Cerebellar cortex (tissue), 1 donor: Measurements from ENCODE around the gene WDR59.
"Not testable (repeated sequence)": the region's sequence is repeated elsewhere in the genome, so short reads cannot be mapped to it uniquely, and the experiment has no call there.

ENCODE experiments used
- DNase-seq: peaks from one replicate; pipeline ENCODE4 v3.0.0-alpha.2; 2015; ENCODE audit warnings: low spot score

Gene WDR59

DNA sequence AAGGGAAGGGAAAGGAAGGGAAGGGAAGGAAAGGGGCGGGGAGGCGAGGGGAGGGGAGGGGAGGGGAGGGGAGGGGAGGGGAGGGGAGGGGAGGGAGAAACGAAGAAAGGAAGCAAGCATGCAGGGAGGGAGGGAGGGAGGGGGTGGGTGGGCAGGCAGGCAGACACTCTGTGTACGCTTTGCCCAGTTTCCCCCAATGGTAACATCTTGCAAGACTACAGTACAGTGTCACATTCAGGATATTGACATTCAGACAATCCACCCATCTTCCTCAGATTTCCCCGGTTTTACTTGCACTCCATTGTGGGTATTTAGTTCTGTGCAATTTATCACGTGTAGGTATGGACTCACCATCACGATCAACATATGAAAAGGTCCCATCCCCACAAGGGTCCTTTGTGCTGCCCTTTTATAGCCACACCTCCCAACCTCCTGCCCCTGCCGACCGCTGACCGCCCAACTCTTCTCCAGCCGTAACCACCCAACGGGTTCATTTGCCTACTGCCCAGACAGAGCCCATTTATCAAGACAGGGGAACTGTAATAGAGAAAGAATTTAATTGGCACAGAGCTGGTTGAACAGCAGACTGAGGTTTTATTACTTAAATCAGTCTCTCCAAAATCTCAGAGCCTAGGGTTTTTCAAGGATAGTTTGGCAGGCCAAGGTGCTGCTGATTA is 118.9 kb downstream of the WDR59 start:
- DNase-seq, result no peak

DNA sequence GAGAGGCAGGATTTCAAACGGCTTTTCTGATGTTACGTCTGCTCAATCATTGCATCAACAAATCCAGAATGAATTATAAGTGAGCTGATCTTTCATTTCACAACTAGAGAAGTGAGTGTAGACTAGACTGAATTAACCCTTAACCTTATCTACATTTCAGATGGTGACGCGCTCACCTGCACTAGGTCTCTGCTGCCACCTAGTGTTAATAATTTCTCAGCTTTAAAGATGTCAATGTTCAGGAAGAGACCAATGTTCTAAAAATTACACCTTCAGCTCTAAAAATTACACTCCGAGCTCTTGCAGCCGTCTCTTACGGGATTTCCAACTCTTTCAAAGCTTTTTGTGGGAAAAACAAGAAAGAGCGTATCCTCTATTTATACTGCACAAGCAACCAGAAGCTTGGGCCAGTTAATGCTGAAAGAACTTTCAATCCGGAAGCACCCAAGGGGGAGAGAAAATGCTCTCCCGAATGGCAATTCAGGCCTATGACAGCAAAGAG is 122.1 kb downstream of the WDR59 start:
- peak; percentile 60 for DNase-seq

DNA sequence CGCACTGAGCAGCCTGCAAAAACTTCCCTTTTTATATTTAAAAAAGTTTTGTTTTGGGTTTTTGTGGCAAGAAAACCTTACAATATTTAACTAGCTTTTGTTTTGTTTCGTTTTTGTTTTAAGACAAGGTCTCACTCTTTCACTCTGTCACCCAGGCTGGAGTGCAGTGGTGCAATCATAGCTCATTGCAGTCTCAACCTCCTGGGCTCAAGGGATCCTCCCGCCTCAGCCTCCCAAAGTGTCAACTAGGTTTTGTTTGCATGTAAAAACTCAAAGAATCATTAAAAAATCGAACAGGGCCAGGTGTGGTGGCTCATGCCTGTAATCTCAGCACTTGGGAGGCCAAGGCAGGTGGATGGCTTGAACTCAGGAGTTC is 132.4 kb downstream of the WDR59 start:
- no peak for DNase-seq

DNA sequence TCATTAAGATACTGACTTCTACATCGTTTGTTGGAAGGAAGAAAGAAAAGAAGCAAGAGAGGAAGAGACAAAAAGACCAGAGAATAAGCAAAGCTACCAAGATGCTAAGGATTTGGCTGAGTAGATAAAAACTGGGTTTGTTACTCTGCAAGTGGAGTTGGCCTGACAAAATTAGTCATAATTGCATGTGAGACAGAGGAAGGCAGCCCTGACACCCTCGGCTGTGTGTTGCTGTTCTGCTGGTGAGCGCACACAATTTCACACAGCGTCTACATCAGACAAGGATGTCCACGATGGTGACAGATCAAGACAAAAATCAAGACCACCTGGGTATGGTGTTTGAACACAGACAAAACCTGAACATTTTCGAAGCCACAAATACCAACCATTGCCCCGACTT is 134.9 kb downstream of the WDR59 start:
- DNase-seq, result no peak

DNA sequence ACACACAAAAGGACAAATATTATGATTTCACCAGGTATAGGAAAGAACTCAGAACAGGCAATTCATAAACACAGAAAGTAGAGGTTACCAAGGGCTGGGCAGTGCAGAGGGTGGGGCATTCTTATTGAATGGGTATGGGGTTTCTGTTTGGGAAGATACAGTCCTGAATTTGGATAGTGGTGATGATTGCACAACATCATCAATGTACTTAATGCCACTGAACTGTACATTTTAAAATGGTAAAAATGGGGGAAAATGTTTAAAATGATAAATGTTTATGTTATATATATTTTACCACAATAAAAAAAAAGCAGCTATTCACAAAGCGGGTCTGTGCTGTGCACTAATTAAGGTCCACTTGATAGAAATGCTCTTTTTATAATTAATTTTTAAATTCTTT is 137.7 kb downstream of the WDR59 start:
- no peak for DNase-seq

DNA sequence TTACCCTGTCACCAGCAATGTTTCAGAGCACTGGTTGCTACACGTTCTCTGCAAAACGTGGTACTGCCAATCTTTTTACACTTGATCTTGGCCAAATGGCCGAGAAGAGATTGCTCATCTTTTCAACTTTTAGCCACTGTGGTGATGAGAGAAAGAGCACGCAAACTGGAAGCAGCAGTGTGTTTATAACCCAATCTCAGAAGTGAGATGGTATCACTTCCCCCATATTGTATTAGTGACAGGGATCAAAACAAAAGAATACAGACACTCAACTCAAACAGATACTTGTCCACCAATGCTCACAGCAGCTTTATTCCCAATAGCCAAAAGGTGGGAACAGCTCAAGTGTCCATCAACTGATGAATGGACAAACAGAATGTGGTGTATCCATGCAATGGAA is 138.2 kb downstream of the WDR59 start:
- no peak for DNase-seq

DNA sequence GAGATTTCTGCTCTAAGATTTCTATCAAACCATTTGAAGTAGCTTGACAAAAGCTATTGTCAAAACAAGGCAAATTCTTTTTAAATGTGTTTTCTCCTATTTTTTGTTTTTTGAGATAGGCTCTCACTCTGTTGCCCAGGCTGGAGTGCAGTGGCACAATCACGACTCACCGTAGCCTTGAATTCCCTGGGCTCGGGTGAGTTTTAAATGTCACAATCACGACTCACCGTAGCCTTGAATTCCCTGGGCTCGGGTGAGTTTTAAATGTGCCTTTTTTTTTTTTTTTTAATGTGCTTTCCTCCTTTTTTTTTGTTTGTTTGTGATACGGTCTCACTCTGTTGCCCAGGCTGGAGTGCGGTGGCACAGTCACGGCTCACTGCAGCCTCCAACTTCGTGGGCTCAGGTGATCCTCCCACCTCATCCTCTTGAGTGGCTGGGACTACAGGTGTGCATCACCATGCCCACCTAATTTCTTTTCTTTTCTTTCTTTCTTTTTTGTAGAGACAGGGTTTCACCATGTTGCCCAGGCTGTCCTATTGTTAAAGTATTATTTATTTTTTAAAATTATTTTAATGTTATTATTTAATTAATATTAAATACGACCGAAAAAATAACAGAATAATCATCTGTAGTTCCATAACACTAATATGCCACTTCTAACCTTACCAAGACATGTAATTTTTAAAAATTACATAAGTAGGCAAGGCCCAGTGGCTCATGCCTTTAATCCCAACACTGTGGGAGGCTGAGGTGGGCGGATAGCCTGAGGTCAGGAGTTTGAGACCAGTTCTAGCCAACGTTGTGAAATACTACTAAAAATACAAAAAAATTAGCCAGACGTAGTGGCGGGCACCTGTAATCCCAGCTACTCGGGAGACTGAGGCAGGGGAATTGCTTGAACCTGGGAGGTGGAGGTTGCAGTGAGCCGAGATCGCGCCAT is 140.6 kb downstream of the WDR59 start:
- DNase-seq, result no peak

DNA sequence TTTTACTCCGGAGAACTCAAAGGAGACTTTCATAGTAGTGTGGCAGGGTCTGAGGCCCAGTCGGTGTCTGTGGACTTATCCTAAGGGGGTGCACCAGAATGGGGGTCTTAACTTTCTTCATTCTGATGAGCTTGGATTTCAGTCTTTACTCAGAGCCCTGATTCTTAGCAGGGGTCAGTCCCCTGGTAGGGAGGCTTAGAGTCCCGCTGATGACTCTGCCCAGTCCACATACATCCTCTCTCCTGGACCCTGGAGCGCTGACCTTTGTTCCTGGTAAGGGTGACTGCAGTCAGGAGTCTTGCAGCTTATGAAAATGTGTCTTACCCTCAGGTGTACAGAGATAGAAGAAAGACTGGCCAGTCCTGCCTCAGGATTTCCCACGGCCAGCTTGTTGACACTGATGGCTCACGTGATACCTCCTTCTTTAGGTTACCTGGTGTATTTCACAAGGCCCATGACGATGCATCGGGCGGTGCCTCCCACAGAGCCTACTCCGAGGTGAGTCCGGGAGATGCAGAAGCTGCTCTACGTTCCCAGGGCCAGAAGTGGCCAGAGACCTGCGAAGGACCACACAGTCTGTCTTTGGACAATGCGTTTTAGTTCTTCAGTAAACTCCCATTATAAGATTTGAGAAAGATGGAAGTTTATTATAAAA is 141.4 kb downstream of the WDR59 start:
- DNase-seq, result not testable (repeated sequence)

DNA sequence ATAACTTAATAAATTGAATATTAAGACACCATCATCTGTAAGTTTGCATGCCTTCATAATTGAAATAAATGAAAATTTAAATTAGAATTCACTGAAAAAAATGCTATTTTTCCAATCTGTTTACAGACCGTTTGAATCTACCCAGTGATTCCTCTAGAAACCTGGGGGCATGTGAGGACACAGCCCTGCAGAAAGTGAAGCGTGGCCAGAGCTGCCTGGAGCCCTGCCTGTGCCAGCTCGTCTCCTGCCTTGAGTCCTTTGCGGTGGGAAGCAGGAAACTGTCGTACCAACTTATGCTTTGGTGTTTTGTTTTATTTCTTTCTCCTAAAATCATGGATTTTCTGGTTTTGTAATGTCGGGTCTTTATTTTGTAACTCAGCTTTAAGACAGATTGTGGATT is 142.5 kb downstream of the WDR59 start:
- DNase-seq, result no peak

DNA sequence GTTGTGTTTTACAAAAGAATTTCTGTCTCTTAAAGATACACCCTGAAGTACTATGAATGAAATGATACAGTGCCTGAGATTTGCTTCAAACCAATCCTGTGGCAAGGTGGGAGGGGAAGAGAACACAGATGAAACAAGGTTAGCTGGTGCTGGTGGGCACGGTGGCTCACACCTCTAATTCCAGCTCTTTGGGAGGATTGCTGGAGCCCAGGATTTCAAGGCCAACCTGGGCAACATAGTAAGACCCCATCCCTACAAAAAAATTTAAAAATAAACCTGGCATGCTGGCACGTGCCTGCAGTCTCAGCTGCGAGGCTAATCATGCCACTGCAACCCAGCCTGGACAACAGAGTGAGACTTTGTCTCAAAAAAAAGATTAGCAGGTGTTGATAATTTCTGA is 143.0 kb downstream of the WDR59 start:
- DNase-seq, result no peak

DNA sequence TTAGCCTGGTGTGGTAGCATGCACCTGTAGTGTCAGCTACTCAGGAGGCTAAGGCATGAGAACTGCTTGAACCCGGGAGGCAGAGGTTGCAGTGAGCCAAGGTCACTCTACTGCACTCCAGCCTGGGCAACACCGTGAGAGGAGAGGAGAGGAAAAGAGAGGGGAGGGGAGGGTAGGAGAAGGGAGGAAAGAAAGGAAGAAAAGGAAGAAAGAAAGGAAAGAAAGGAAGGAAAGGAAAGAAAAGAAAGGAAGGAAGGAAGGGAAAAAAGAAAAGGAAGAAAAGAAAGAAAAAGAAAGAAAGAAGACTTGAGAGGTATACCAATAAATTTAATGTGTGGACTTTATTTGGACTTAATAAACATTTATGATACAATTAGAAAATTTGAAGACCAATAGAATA is 143.5 kb downstream of the WDR59 start:
- no peak for DNase-seq

DNA sequence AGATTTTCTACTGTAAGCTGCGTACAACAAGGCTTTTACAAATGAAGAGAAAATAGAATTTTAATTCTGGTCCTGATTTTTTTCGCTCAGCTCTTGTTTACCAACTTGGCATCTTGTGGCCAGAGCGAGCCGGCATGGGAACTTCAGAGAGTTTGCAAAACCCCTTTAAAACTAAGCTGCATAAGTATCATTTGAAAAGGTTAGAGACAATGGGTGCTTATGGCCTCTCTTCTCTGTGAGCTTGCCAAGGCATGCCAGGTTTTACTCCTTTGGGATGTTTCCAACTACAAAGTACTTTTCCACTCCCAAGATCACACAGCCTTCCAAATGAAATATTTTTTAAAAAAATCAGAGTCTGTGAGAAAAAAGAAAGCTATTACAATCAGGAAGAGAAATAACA is 147.9 kb downstream of the WDR59 start:
- DNase-seq, result peak; percentile 9

DNA sequence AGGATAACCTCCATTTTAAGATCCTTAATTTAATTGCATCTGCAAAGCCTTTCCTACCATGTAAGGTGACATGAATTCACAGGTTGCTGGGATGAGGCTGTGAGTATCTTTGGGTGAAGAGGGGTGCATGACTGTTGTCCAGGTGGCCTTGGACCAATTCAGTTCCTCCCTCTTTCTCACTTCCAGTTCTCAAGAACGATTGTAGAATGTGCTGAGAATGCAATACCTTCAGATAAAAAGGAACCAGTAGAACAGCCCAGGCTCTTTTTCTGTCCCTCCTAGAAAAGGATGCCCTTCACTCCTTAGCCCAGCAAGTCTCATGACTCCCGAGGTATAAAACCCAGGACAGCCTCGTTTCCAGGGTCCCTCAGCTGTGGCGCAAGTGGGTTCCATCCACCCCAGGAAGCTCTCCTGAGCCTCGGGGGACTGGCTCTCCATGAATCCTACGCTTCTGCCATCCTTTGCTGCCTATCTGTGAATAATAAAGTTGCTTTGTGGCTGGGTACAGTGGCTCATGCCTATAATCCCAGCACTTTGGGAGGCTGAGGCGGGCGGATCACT is 148.7 kb downstream of the WDR59 start:
- DNase-seq, result no peak

DNA sequence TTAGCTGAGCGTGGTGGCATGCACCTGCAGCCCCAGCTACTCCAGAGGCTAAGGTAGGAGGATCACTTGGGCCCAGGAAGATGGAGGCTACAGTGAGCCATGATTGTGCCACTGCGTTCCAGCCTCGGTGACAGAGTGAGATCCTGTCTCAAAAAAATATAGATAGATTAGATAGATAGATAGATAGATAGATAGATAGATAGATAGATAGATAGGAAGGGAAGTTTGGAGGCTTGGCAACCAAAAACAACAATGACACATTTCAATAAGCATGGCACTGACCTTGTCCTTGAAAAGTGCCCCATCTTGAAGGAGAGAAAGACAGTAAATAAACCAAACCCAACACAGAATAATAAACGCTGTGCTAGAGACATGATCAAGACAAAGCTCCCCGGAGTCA is 152.7 kb downstream of the WDR59 start:
- DNase-seq, result no peak

DNA sequence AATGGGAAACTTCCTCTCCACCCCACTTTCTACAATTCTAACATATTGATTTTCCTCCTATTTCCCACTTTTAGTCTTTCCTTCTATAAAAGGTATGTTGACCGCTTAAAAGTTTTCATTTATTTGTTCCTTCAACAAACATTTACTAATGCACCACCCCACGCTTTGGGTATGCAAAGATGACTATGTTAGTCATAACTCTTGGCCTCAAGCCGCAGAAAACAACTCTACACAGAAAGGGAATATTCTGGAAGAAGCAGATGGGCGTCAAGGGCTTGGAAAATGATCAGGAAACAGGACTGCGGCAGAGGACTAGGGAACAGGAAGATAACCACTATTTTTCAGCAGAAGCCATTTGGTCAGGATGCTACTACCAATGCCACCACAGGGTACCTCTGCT is 153.5 kb downstream of the WDR59 start:
- no peak for DNase-seq

DNA sequence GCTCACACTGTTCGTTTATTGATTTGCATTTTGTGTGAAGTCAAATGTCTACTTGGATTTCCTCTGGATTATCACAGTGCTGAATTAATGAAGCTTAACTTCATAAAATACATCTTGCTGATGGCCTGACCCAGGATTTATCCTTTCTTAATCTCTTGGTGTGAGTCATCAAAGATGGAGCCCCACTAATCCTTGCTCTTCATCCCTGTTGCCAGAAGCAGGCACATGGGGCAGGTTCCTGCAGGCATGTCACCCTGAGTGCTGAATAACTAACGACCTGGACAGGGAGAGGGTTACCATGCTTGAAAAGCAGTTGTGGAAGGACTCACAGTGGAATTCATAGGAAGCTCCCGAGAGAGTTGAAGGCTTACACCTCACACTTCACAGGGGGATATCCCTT is 154.3 kb downstream of the WDR59 start:
- DNase-seq, result no peak

DNA sequence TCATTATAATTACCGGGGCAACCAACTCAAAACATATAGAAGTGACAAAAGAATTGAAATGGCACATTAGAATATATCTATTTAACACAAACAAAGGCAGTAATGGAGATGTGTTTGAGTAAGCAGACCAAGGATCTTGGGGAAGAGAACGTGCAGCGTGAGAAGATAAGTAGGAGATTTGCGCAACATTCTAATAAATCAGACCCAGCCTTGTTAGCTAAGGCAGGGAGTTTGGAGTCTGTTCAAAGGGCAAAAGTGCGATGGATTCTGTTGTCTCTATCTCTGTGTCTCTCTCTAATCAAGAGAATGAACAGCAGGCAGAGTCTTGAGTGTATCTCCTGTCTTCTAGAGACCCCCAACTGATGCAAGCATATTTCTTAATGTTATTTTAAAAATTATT is 155.3 kb downstream of the WDR59 start:
- DNase-seq, result no peak

DNA sequence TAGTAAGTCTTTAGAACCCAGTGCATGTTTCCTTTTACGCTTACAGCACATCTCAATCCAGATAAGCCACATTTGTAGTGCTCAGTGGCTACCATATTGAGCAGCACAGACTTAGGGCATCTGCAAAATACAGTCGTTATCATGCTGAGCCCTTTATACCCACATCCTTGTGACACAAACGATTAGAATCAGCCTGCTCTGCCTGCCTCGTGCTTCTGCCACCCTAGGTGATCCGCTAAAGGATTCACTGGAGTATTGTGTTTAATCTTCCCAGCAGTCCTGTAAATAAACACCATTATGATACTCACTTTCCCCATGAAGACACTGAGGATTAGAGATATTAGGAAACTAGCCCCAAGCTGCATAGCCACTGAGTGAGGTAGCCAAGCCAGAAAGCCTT is 159.0 kb downstream of the WDR59 start:
- DNase-seq, result no peak

DNA sequence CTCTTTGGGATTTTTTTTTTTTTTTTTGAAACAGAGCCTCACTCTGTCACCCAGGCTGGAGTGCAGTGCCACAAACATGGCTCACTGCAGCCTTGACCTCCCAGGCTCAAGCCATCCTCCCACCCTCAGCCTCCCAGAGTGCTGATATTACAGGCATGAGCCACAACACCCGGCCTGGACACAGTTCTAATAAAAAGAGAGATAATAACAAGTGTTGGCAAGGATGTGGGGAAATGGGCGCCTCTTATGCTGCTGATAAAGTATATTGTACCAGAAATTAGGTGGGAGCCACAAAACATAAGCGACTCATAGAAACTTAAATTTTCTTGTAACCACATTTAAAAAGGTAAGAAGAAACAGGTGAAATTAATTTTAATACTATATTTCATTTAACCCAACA is 159.9 kb downstream of the WDR59 start:
- DNase-seq, result no peak
